H1 (cell line): ENCODE measurements around the gene ALDH3B1. TPM values are rescaled to one million over a fixed set of nuclear protein-coding genes. Genes with fewer than 3 reads are reported as not detected.

Experiments
- CTCF ChIA-PET: fragments of 300-600 bp; sonication (Branson Sonifier 250); formaldehyde crosslinking; loops from one replicate; lab custom pipeline; 2021; ENCODE audit not compliant: partially characterized antibody; lab: Charles Lee
- POLR2A ChIA-PET: fragments of 300-600 bp; sonication (Branson Sonifier 250); formaldehyde crosslinking; loops from one replicate; lab custom pipeline; 2021; ENCODE audit warnings: inconsistent platforms; ENCODE audit not compliant: partially characterized antibody; lab: Charles Lee
- DNase-seq, 2 experiments: peaks; one replicate each; pipeline versions ENCODE4 v3.0.0 to v3.0.0-alpha.2; 2010 to 2022; ENCODE audit warnings: low spot score in 2 of 2, low read depth in 1 of 2, mixed read lengths in 1 of 2
- FAIRE-seq: peaks from 2 replicates; lab custom pipeline; 2011; peaks lifted over from hg19 to GRCh38; lab: Jason Lieb, UNC
- H2AFZ ChIP-seq: 2 replicates; pipeline ENCODE4 v1.8.1; 2012; ENCODE audit warnings: low read length, inconsistent platforms
- H2AK5ac ChIP-seq: 2 replicates; pipeline ENCODE4 v1.6.1; 2013; ENCODE audit warnings: low read depth, low read length
- H2BK120ac ChIP-seq: replicated peaks from 2 replicates; pipeline ENCODE3; 2013; ENCODE audit warnings: low read depth, low read length, inconsistent platforms
- H2BK12ac ChIP-seq: 2 replicates; pipeline ENCODE4 v1.6.1; 2013; ENCODE audit warnings: low read depth, low read length
- H2BK15ac ChIP-seq: 2 replicates; pipeline ENCODE4 v1.6.1; 2013; ENCODE audit warnings: low read length
- H2BK20ac ChIP-seq: 2 replicates; pipeline ENCODE4 v1.6.1; 2013; ENCODE audit warnings: low read length
- H2BK5ac ChIP-seq: 2 replicates; pipeline ENCODE4 v1.6.1; 2013; ENCODE audit warnings: low read depth, low read length
- H3K14ac ChIP-seq: 2 replicates; pipeline ENCODE4 v1.6.1; 2013; ENCODE audit warnings: inconsistent platforms; ENCODE audit not compliant: insufficient read length
- H3K18ac ChIP-seq: 2 replicates; pipeline ENCODE4 v1.6.1; 2013; ENCODE audit warnings: low read length; ENCODE audit errors: extremely low read depth
- H3K23ac ChIP-seq: 2 replicates; pipeline ENCODE4 v1.6.1; 2013; ENCODE audit warnings: inconsistent platforms; ENCODE audit not compliant: insufficient read length
- H3K23me2 ChIP-seq: 2 replicates; pipeline ENCODE4 v1.6.1; 2013; ENCODE audit warnings: low read depth, low read length
- H3K27ac ChIP-seq: 2 replicates; pipeline ENCODE4 v1.6.1; 2011; ENCODE audit warnings: low read depth, low read length, inconsistent platforms
- H3K27me3 ChIP-seq, 4 experiments: replicated peaks in 1 of 4; 1 replicate in 1 of 4; 2 replicates in 3 of 4; pipeline versions ENCODE4 v1.6.1 to v1.8.1; 2011 to 2013; ENCODE audit warnings: low read length in 3 of 4, mild to moderate bottlenecking in 3 of 4, inconsistent platforms in 2 of 4, mixed read lengths in 2 of 4, moderate library complexity in 1 of 4; ENCODE audit not compliant: control insufficient read depth in 3 of 4, insufficient read depth in 3 of 4; ENCODE audit errors: extremely low read depth in 1 of 4
- H3K36me3 ChIP-seq, 4 experiments: 2 replicates each; pipeline versions ENCODE4 v1.6.1 to v1.8.1; 2011 to 2013; ENCODE audit warnings: mild to moderate bottlenecking in 4 of 4, low read length in 3 of 4, moderate library complexity in 2 of 4, control low read depth in 1 of 4, inconsistent platforms in 1 of 4; ENCODE audit not compliant: insufficient read depth in 4 of 4, control insufficient read depth in 2 of 4
- H3K4ac ChIP-seq: replicated peaks from 2 replicates; pipeline ENCODE3; 2013; ENCODE audit warnings: low read length, low read depth, mixed read lengths, inconsistent platforms; ENCODE audit not compliant: insufficient read length
- H3K4me1 ChIP-seq, 4 experiments: replicated peaks in 1 of 4; 1 replicate in 1 of 4; 2 replicates in 3 of 4; pipeline versions ENCODE4 v1.6.1 to v1.8.1; 2011 to 2013; ENCODE audit warnings: low read length in 3 of 4, inconsistent platforms in 2 of 4, mixed read lengths in 1 of 4; ENCODE audit not compliant: insufficient read depth in 4 of 4, control insufficient read depth in 3 of 4
- H3K4me2 ChIP-seq, 2 experiments: 2 replicates each; pipeline versions ENCODE4 v1.6.1 to v1.8.1; 2011 to 2013; ENCODE audit warnings: low read depth in 2 of 2, low read length in 2 of 2, control low read depth in 1 of 2, inconsistent platforms in 1 of 2, mild to moderate bottlenecking in 1 of 2; ENCODE audit not compliant: insufficient read depth in 1 of 2
- H3K4me3 ChIP-seq, 4 experiments: fragments of 200-600, 300-600 bp in 1 of 4; sonication (generic), shearing (Covaris generic), sonication (Bioruptor Twin) in 1 of 4; 2 replicates each; pipeline versions ENCODE4 v1.5.1 to v1.8.1; 2011 to 2016; ENCODE audit warnings: low read length in 4 of 4, low read depth in 3 of 4, control low read depth in 2 of 4, inconsistent platforms in 2 of 4, mild to moderate bottlenecking in 2 of 4, mixed read lengths in 1 of 4, moderate library complexity in 1 of 4; ENCODE audit not compliant: insufficient read depth in 2 of 4; ENCODE audit errors: extremely low read depth in 1 of 4
- H3K56ac ChIP-seq: replicated peaks from 2 replicates; pipeline ENCODE3; 2013; ENCODE audit warnings: low read depth, mild to moderate bottlenecking, mixed read lengths, low read length, inconsistent platforms; ENCODE audit not compliant: insufficient read length
- H3K79me1 ChIP-seq: 2 replicates; pipeline ENCODE4 v1.6.1; 2013; ENCODE audit warnings: low read depth, low read length, control low read depth
- H3K79me2 ChIP-seq, 2 experiments: 2 replicates each; pipeline versions ENCODE4 v1.6.1 to v1.8.1; 2012 to 2013; ENCODE audit warnings: low read length in 2 of 2, mild to moderate bottlenecking in 2 of 2, inconsistent platforms in 1 of 2; ENCODE audit not compliant: insufficient read depth in 2 of 2, control insufficient read depth in 1 of 2
- H3K9ac ChIP-seq, 4 experiments: replicated peaks in 1 of 4; 1 replicate in 1 of 4; 2 replicates in 3 of 4; pipeline versions ENCODE4 v1.6.1 to v1.8.1; 2011 to 2013; ENCODE audit warnings: low read depth in 3 of 4, low read length in 3 of 4, control low read depth in 2 of 4, mild to moderate bottlenecking in 2 of 4, moderate library complexity in 2 of 4, inconsistent platforms in 1 of 4; ENCODE audit errors: extremely low read depth in 1 of 4
- H3K9me3 ChIP-seq, 2 experiments: 2 replicates each; pipeline versions ENCODE4 v1.6.1 to v1.8.1; 2012 to 2013; ENCODE audit warnings: mild to moderate bottlenecking in 2 of 2, moderate library complexity in 2 of 2, control low read depth in 1 of 2, inconsistent platforms in 1 of 2, low read depth in 1 of 2, low read length in 1 of 2, mixed read lengths in 1 of 2; ENCODE audit not compliant: insufficient read depth in 2 of 2
- H4K20me1 ChIP-seq, 2 experiments: replicated peaks in 1 of 2; 2 replicates each; pipeline versions ENCODE3 to v1.8.1; 2011 to 2013; ENCODE audit warnings: inconsistent platforms in 2 of 2, low read length in 2 of 2, mild to moderate bottlenecking in 1 of 2; ENCODE audit not compliant: insufficient read depth in 2 of 2, control insufficient read depth in 1 of 2
- H4K5ac ChIP-seq: 2 replicates; pipeline ENCODE4 v1.6.1; 2013; ENCODE audit warnings: low read length, low read depth, mixed read lengths, inconsistent platforms; ENCODE audit not compliant: insufficient read length
- H4K8ac ChIP-seq: 2 replicates; pipeline ENCODE4 v1.8.0; 2013; ENCODE audit warnings: mild to moderate bottlenecking, moderate library complexity, low read length, inconsistent platforms; ENCODE audit not compliant: insufficient read depth; ENCODE audit errors: extremely low read depth
- H4K91ac ChIP-seq: replicated peaks from 2 replicates; pipeline ENCODE3; 2013; ENCODE audit warnings: low read length, mixed read lengths, inconsistent platforms; ENCODE audit not compliant: insufficient read length
- ASH2L ChIP-seq: fragments of 200-600, 300-600 bp; sonication (generic); IDR thresholded peaks from one replicate; pipeline ENCODE4 v1.7.1; 2017; ENCODE audit warnings: low read length
- CBX5 ChIP-seq: fragments of 300-800, 300-1000 bp; sonication (generic); IDR thresholded peaks from 2 replicates; pipeline ENCODE4 v1.7.1; 2016; ENCODE audit warnings: antibody characterized with exemption, low read length, low read depth
- CTCF ChIP-seq, 3 experiments: IDR thresholded peaks; 1 replicate in 2 of 3; 2 replicates in 1 of 3; pipeline versions ENCODE4 v1.5.1 to v1.6.1; 2011; ENCODE audit warnings: low read length in 3 of 3, mild to moderate bottlenecking in 3 of 3, inconsistent platforms in 2 of 3, low read depth in 1 of 3, moderate library complexity in 1 of 3; ENCODE audit not compliant: insufficient read depth in 1 of 3; ENCODE audit errors: control extremely low read depth in 1 of 3
- EP300 ChIP-seq, 2 experiments: IDR thresholded peaks; 1 replicate in 1 of 2; 2 replicates in 1 of 2; pipeline ENCODE4 v1.6.1; 2011 to 2012; ENCODE audit warnings: low read depth in 2 of 2, low read length in 2 of 2, mild to moderate bottlenecking in 2 of 2, borderline replicate concordance in 1 of 2, inconsistent platforms in 1 of 2, moderate library complexity in 1 of 2
- HDAC2 ChIP-seq, 2 experiments: fragments of 300-600 bp in 1 of 2; sonication (generic) in 1 of 2; IDR thresholded peaks; 2 replicates each; pipeline ENCODE4 v1.6.1; 2011 to 2012; ENCODE audit warnings: low read depth in 2 of 2, low read length in 2 of 2, mild to moderate bottlenecking in 2 of 2, moderate library complexity in 2 of 2, borderline replicate concordance in 1 of 2, inconsistent platforms in 1 of 2
- NANOG ChIP-seq: IDR thresholded peaks from 2 replicates; pipeline ENCODE4 v1.6.1; 2011; ENCODE audit warnings: low read length, low read depth, mild to moderate bottlenecking, inconsistent platforms; ENCODE audit not compliant: insufficient read depth, poor library complexity, severe bottlenecking
- POLR2A ChIP-seq, 2 experiments: IDR thresholded peaks; 1 replicate in 1 of 2; 2 replicates in 1 of 2; pipeline ENCODE4 v1.6.1; 2011; ENCODE audit warnings: low read depth in 2 of 2, low read length in 2 of 2, mild to moderate bottlenecking in 2 of 2; ENCODE audit errors: control extremely low read depth in 1 of 2
- POLR2AphosphoS5 ChIP-seq: IDR thresholded peaks from 2 replicates; pipeline ENCODE4 v1.6.1; 2011; ENCODE audit warnings: low read depth, low read length
- WGBS, 2 experiments: shearing (Covaris generic) in 1 of 2; methylation state at CpG; one replicate each; pipeline versions ENCODE4 v1.1.6 to v1.1.7; 2013 to 2015; ENCODE audit warnings: low lambda C conversion rate in 2 of 2, mixed read lengths in 2 of 2, inconsistent platforms in 1 of 2, low coverage in 1 of 2, missing lambda C conversion rate in 1 of 2; ENCODE audit not compliant: insufficient replicate concordance in 2 of 2, insufficient coverage in 1 of 2, insufficient read length in 1 of 2; ENCODE audit errors: extremely low coverage in 1 of 2, missing lambda C conversion rate in 1 of 2; 5-methylcytosine and 5-hydroxymethylcytosine counted together
- polyA plus RNA-seq, 7 experiments: library from polyadenylated mRNA; depleted of rRNA in 3 of 7; stranded (reverse) in 5 of 7; unstranded in 2 of 7; fragments of >200 nt in 5 of 7; fragments of 200-250 nt in 2 of 7; gene quantifications; 1 replicate in 5 of 7; 2 replicates in 1 of 7; 4 replicates in 1 of 7; pipeline versions ENCODE4 v1.2.1 to v1.2.3, GENCODE V29; 2011 to 2013; ENCODE audit warnings: missing spikeins in 2 of 7, mixed read lengths in 2 of 7
- total RNA-seq: library from RNA; stranded (reverse); fragmentation: NEBNext Ultra II Directional; extraction: Animal tissue kit (Norgen Biotek cat#: 25700); gene quantifications from 2 replicates; pipeline ENCODE4 v1.2.1, GENCODE V29; 2021

ALDH3B1 gene
- total and polyA plus RNA-seq, 2 of the 8 experiments (the other 6 are each of a cell fraction or from before 2014, with no cell fraction given), result 0.32 to 0.47 TPM

GRCh38 chr11:68053981-68054812 lies 44.1 kb downstream of the ALDH3B1 start:
- Histone ChIP-seq H3K56ac (no peak overlapping the region), H2BK15ac (no peak overlapping the region), H4K20me1 (peaks cover 2 to 9% of the 10 kb centered on the region in 2 experiments), H3K27me3 (no peaks in the 10 kb centered on the region), H3K18ac (no peak overlapping the region), H3K79me2 (no peaks in the 10 kb centered on the region), H3K36me3 (peaks cover 3 to 18% (median 5%) of the 10 kb centered on the region in 4 experiments; a peak in 5 of 8 replicates), H3K4me3 (no peak overlapping the region), H3K9ac (no peak overlapping the region), H4K91ac (no peak overlapping the region), H3K79me1 (peaks cover 3% of the 10 kb centered on the region; the same call in 1 of the 2 replicates), H3K4me2 (no peak overlapping the region), H4K8ac (peak overlapping the region; percentile 29), H3K14ac (no peak overlapping the region), H3K23me2 (no peaks in the 10 kb centered on the region), H3K27ac (no peak overlapping the region), H3K23ac (no peak overlapping the region), H4K5ac (no peak overlapping the region), H2BK5ac (no peak overlapping the region), H3K4me1 (peaks cover 0 to 10% (median 6%) of the 10 kb centered on the region in 4 experiments; a peak in 5 of 7 replicates), H2AK5ac (no peak overlapping the region), H2BK12ac (no peak overlapping the region), H3K4ac (no peak overlapping the region), H2BK20ac (no peak overlapping the region), H3K9me3 (no peaks in the 10 kb centered on the region), H2AFZ (no peak overlapping the region), H2BK120ac (no peak overlapping the region)
- no peak for DNase-seq
- 89% methylated on average over 11 of the region's 11 CpGs; no CpG with 5 or more reads in 1 of the 2 experiments for WGBS, 2 experiments
- no peak for TF ChIP-seq CTCF (IDR thresholded peaks at IDR 0.05; ENCODE audit: control extremely low read depth in 1 of 3, insufficient read depth in 1 of 3, low read depth in 1 of 3, low read length in 3 of 3)
- TF ChIP-seq POLR2AphosphoS5, result peak; percentile 67; the same call in 1 of the 2 replicates
- TF ChIP-seq NANOG, result no peak
- no peak for TF ChIP-seq EP300 (IDR thresholded peaks at IDR 0.05; ENCODE audit: borderline replicate concordance in 1 of 2, low read depth in 2 of 2, low read length in 2 of 2)
- TF ChIP-seq ASH2L, result no peak
- no peak for TF ChIP-seq HDAC2 (IDR thresholded peaks at IDR 0.05; ENCODE audit: borderline replicate concordance in 1 of 2, low read depth in 2 of 2, low read length in 2 of 2)
- TF ChIP-seq CBX5, result no peak
- peak in 1 of 2 experiments; percentile 61 for TF ChIP-seq POLR2A (IDR thresholded peaks at IDR 0.05; ENCODE audit: control extremely low read depth in 1 of 2, low read depth in 2 of 2, low read length in 2 of 2)
- ChIA-PET CTCF (interaction anchor here (0.9 to 2.9 kb wide), 4 partner anchors 12 to 153 kb away, joined by 3 to 18 read pairs (median 3); partner anchors contain the start of gene ALDH3B1), POLR2A (interaction anchor here (1.2 to 10.8 kb wide), 4 partner anchors 18 to 67 kb away, joined by 4 to 183 read pairs (median 8); partner anchors contain the start of genes CHKA, NDUFS8 and TCIRG1)
- FAIRE-seq, result no peak
